Left lung (tissue), 10 donors: ENCODE measurements around the gene WWP2. TPM values are rescaled to one million over a fixed set of nuclear protein-coding genes. Genes with fewer than 3 reads are reported as not detected.

Experiments used
- ATAC-seq: fragments of 200-7000 bp; cut with Tn5 transposase; one replicate; pipeline ENCODE4 v1.9.1; 2020; ENCODE audit warnings: moderate library complexity
- DNase-seq, 4 donors: peaks; one replicate each; pipeline ENCODE4 v3.0.0-alpha.2; 2013 to 2020
- H3K27ac ChIP-seq, 2 donors: fragments of 200-600 bp; sonication (generic) in 1 of 2; one replicate each; pipeline versions ENCODE4 v1.5.0 to v1.8.0; 2020 to 2021
- H3K27me3 ChIP-seq, 2 donors: fragments of 200-600 bp; sonication (generic) in 1 of 2; one replicate each; pipeline versions ENCODE4 v1.5.0 to v1.8.0; 2020 to 2021
- H3K36me3 ChIP-seq, 2 donors: fragments of 200-600 bp; sonication (generic) in 1 of 2; one replicate each; pipeline versions ENCODE4 v1.5.0 to v1.8.0; 2020 to 2021
- H3K4me1 ChIP-seq, 2 donors: fragments of 200-600 bp; one replicate each; pipeline ENCODE4 v1.8.0; 2021
- H3K4me3 ChIP-seq, 2 donors: fragments of 200-600 bp; sonication (generic) in 1 of 2; one replicate each; pipeline versions ENCODE4 v1.5.0 to v1.8.0; 2020 to 2021; ENCODE audit warnings: mild to moderate bottlenecking in 1 of 2
- H3K9me3 ChIP-seq, 2 donors: fragments of 200-600 bp; sonication (generic) in 1 of 2; one replicate each; pipeline versions ENCODE4 v1.5.0 to v1.8.0; 2020 to 2021
- CTCF ChIP-seq, 2 donors: fragments of 200-600 bp; sonication (generic) in 1 of 2; IDR thresholded peaks; one replicate each; pipeline versions ENCODE4 v1.5.0 to v1.8.0; 2021; ENCODE audit warnings: antibody characterized with exemption in 2 of 2
- intact Hi-C, 2 donors: fragments of 100-400 bp; cut with DNase I; formaldehyde crosslinking; loops; one replicate each; pipeline versions ENCODE4 v1.11.2 to v1.14.2; 2022
- polyA plus RNA-seq, 6 donors: library from polyadenylated mRNA; unstranded; fragments of 120-200 nt; gene quantifications; one replicate each; pipeline ENCODE4 v1.2.1, GENCODE V29; 2013; ENCODE audit not compliant: insufficient read length in 6 of 6
- total RNA-seq, 2 donors: library from RNA; stranded (reverse); fragmentation: NEBNext Ultra II Directional; extraction: Animal tissue kit (Norgen Biotek cat#: 25700); gene quantifications; one replicate each; pipeline ENCODE4 v1.2.1, GENCODE V29; 2021
- donor health status: DM: no; HTN: yes; CAD: no.
- donor health status: DM: no; HTN: no; CAD: no.

Gene WWP2
- total and polyA plus RNA-seq, 8 donors, result 30.2 to 73.0 (median 34.6) TPM

DNA sequence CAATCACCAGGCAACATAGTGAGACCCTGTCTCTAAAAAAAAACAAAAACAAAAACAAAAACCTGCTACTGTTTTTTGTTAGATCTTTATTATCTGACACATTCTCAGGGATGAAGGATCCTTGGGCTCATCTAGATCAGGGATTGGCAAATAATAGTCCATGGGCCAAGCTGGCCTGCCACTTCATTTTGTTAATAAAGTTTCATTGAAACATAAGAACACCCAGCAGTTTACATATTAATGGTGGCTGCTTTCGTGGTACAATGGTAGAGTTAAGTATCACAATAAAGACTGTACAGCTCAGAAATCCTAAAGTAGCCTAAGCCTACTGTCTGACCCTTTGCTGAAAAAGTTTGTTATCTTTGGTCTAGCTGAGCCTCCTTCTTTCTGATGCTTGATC lies 156.1 kb downstream of the WWP2 start:
- intact Hi-C loops, result no loop called here
- ATAC-seq (no peak), DNase-seq (no peak)
- TF ChIP-seq CTCF (IDR thresholded peaks at IDR 0.05), result no peak
- Histone ChIP-seq H3K9me3 (no peaks in the 10 kb centered on the region), H3K36me3 (peaks cover 0 to 52% of the 10 kb centered on the region in 2 donors), H3K27me3 (no peaks in the 10 kb centered on the region), H3K27ac (peak overlapping the region in 1 of 2 donors; percentile 33), H3K4me1 (no peaks in the 10 kb centered on the region), H3K4me3 (no peak overlapping the region)

- intact Hi-C loops, result no loop called here
- no peak for ATAC-seq
These were observed 159.0 kb downstream of the WWP2 start for GRCh38 chr16:69921127-69921526.

DNA sequence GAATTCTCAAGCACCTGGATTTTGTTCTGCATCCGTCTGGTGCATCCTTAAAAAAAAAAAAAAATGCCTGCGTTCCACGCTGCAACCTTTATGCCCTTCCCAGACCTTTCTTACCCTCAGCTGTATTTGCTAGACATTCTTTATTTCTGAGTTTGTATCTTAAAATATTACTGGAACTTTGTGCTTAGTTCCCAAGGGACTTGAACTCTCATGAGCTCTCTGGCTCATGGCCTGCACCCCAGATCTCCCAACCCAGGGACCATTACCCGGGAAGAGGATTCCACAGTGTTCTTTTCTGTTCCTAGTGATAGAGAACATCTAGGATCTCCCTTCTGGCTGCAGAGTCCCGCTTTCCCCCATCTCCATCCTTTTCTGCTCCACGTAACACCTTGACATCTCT lies 160.1 kb downstream of the WWP2 start:
- DNase-seq (no peak), ATAC-seq (no peak)
- no peak overlapping the region for H3K27ac ChIP-seq
- H3K27me3 ChIP-seq, result no peaks in the 10 kb centered on the region
- H3K36me3 ChIP-seq, result peaks cover 0 to 67% of the 10 kb centered on the region in 2 donors
- TF ChIP-seq CTCF (IDR thresholded peaks at IDR 0.05), result no peak
- no peaks in the 10 kb centered on the region for H3K9me3 ChIP-seq
- intact Hi-C loops, result no loop called here
- no peaks in the 10 kb centered on the region for H3K4me1 ChIP-seq
- H3K4me3 ChIP-seq, result no peak overlapping the region

More at GRCh38 chr16:69921127-69921526, 159.0 kb downstream of the WWP2 start:
- no peak overlapping the region for H3K4me3 ChIP-seq
- no peaks in the 10 kb centered on the region for H3K9me3 ChIP-seq
- H3K36me3 ChIP-seq, result peaks cover 0 to 63% of the 10 kb centered on the region in 2 donors
- no peak for TF ChIP-seq CTCF (IDR thresholded peaks at IDR 0.05)
- DNase-seq, result no peak
- H3K4me1 ChIP-seq, result no peaks in the 10 kb centered on the region
- no peaks in the 10 kb centered on the region for H3K27me3 ChIP-seq
- no peak overlapping the region for H3K27ac ChIP-seq

DNA sequence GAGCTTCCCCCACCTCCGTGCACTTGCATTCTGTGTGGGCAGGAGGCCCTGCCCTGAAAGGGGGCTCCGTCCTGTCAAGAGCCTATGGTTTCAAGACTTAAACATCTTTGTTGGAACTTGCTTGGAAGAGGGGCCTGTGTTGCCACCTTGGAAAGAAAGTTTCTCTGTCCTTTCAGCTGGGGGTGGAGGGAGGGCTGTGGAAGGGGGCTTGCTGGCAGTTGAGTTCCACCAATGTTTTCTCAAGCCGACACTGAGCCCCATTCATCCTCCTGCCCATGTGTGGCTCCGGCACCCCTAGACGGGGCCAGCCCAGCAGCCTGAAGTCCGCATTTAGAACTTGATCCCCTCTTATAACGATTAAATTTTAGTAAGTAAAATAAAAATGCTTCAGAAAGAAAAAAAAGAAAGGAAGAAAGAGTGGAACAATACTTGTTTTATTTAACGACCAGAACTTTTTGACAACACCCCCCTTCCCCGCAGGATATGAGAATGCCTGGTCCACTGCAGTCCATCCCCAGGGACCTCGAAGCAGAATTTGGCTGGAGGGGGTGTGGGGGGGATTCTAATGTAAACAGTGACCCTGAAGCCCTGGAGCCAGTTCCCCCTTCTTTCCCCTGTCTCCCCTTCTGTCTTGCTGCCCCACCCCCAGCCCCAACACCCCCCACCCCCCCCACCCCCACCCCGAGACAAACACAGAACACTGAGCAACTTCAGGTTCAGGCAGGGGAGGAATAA lies 162.1 kb downstream of the WWP2 start:
- no peak overlapping the region for H3K27ac ChIP-seq
- no peak for TF ChIP-seq CTCF (IDR thresholded peaks at IDR 0.05)
- H3K4me1 ChIP-seq, result no peaks in the 10 kb centered on the region
- DNase-seq (no peak), ATAC-seq (no peak)
- H3K9me3 ChIP-seq, result no peaks in the 10 kb centered on the region
- H3K36me3 ChIP-seq, result peaks cover 0 to 58% of the 10 kb centered on the region in 2 donors
- no peaks in the 10 kb centered on the region for H3K27me3 ChIP-seq
- intact Hi-C loops, result no loop called here
- no peak overlapping the region for H3K4me3 ChIP-seq

- H3K4me3 ChIP-seq, result no peak overlapping the region
- TF ChIP-seq CTCF (IDR thresholded peaks at IDR 0.05), result no peak
- intact Hi-C loops, result loop anchor here in 1 of 2 donors (5.0 kb wide), 1 partner anchor 127 kb away; no protein-coding TSS in a partner anchor
- peak in 2 of 4 donors; percentile 41 to 48 for DNase-seq
- peak; percentile 52 for ATAC-seq
- peak overlapping the region in 1 of 2 donors; percentile 33 for H3K27ac ChIP-seq
- no peaks in the 10 kb centered on the region for H3K4me1 ChIP-seq
- H3K36me3 ChIP-seq, result peaks cover 0 to 59% of the 10 kb centered on the region in 2 donors
- no peaks in the 10 kb centered on the region for H3K9me3 ChIP-seq
- H3K27me3 ChIP-seq, result no peaks in the 10 kb centered on the region
These were observed 162.7 kb downstream of the WWP2 start for GRCh38 chr16:69924777-69925191.
